HG03280 (cell line): Measurements from ENCODE around the gene ZNF385D.

Source experiments
- ATAC-seq: cut with Tn5 transposase; IDR thresholded peaks from one replicate; pipeline ENCODE4 v1.9.1; 2021; ENCODE audit warnings: mild to moderate bottlenecking, moderate library complexity; ENCODE audit not compliant: unreplicated experiment

The ZNF385D gene

GRCh38 chr3:21618695-21619094, 132.3 kb downstream of the ZNF385D start:
- no peak for ATAC-seq

GRCh38 chr3:21613372-21614070, 137.5 kb downstream of the ZNF385D start:
- no peak for ATAC-seq

- ATAC-seq: no peak
Observed at GRCh38 chr3:21601178-21601577, 149.8 kb downstream of the ZNF385D start.

GRCh38 chr3:21599890-21600289, 151.1 kb downstream of the ZNF385D start:
- ATAC-seq: no peak

- no peak for ATAC-seq
Observed at GRCh38 chr3:21592828-21593227, 158.2 kb downstream of the ZNF385D start.

- no peak for ATAC-seq
Observed at GRCh38 chr3:21587894-21588293, 163.1 kb downstream of the ZNF385D start.

- ATAC-seq: no peak
Observed at GRCh38 chr3:21585216-21585740, 165.7 kb downstream of the ZNF385D start.

- ATAC-seq: no peak
Observed at GRCh38 chr3:21573291-21573690, 177.7 kb downstream of the ZNF385D start.

- no peak for ATAC-seq
Observed at GRCh38 chr3:21564531-21564930, 186.5 kb downstream of the ZNF385D start.

GRCh38 chr3:21562243-21562642, 188.8 kb downstream of the ZNF385D start:
- ATAC-seq: no peak

GRCh38 chr3:21561472-21561871, 189.5 kb downstream of the ZNF385D start:
- ATAC-seq: no peak

GRCh38 chr3:21551019-21551418, 200.0 kb downstream of the ZNF385D start:
- ATAC-seq: no peak

- ATAC-seq: no peak
Observed at GRCh38 chr3:21544076-21544462, 206.9 kb downstream of the ZNF385D start.

- ATAC-seq: no peak
Observed at GRCh38 chr3:21543380-21544075, 207.5 kb downstream of the ZNF385D start.

GRCh38 chr3:21542656-21543379, 208.2 kb downstream of the ZNF385D start:
- ATAC-seq: no peak

- ATAC-seq: no peak
Observed at GRCh38 chr3:21540265-21540664, 210.7 kb downstream of the ZNF385D start.

- ATAC-seq: no peak
Observed at GRCh38 chr3:21534462-21534861, 216.5 kb downstream of the ZNF385D start.

- ATAC-seq: no peak
Observed at GRCh38 chr3:21533002-21533401, 218.0 kb downstream of the ZNF385D start.

- no peak for ATAC-seq
Observed at GRCh38 chr3:21531909-21532308, 219.1 kb downstream of the ZNF385D start.

- ATAC-seq: no peak
Observed at GRCh38 chr3:21528291-21528995, 222.6 kb downstream of the ZNF385D start.

GRCh38 chr3:21526461-21526860, 224.5 kb downstream of the ZNF385D start:
- no peak for ATAC-seq
